Erythroblast (primary cell): ENCODE data around the gene KIF18A.

Experiments used
- GATA1 ChIP-seq: IDR thresholded peaks from 2 replicates; pipeline ENCODE4 v1.6.1; 2011; ENCODE audit warnings: low read depth, mild to moderate bottlenecking, control low read depth, low read length, moderate library complexity
- POLR2A ChIP-seq: IDR thresholded peaks from 2 replicates; pipeline ENCODE4 v1.6.1; 2011; ENCODE audit warnings: mild to moderate bottlenecking, low read length

- TF ChIP-seq POLR2A (no peak), GATA1 (no peak)
Measured at GRCh38 chr11:28040384-28040783, 67.6 kb downstream of the KIF18A start.
